AG10803 (cell line): ENCODE results near the gene FKBP2.
A peak's percentile ranks its signal among the peaks of the same experiment; 100 is the strongest.

Experiments used
- DNase-seq: peaks from one replicate; pipeline ENCODE4 v3.0.0; 2010; ENCODE audit warnings: low read depth
- H3K4me3 ChIP-seq: 2 replicates; pipeline ENCODE4 v1.5.1; 2011; ENCODE audit warnings: mild to moderate bottlenecking, low read length, control low read depth
- TF ChIP-seq, protein P1 (sequence below): conservative IDR thresholded peaks from 2 replicates; pipeline ENCODE4 v1.5.1; 2011; ENCODE audit warnings: mild to moderate bottlenecking, low read length, control low read depth, inconsistent platforms

The FKBP2 gene

DNA sequence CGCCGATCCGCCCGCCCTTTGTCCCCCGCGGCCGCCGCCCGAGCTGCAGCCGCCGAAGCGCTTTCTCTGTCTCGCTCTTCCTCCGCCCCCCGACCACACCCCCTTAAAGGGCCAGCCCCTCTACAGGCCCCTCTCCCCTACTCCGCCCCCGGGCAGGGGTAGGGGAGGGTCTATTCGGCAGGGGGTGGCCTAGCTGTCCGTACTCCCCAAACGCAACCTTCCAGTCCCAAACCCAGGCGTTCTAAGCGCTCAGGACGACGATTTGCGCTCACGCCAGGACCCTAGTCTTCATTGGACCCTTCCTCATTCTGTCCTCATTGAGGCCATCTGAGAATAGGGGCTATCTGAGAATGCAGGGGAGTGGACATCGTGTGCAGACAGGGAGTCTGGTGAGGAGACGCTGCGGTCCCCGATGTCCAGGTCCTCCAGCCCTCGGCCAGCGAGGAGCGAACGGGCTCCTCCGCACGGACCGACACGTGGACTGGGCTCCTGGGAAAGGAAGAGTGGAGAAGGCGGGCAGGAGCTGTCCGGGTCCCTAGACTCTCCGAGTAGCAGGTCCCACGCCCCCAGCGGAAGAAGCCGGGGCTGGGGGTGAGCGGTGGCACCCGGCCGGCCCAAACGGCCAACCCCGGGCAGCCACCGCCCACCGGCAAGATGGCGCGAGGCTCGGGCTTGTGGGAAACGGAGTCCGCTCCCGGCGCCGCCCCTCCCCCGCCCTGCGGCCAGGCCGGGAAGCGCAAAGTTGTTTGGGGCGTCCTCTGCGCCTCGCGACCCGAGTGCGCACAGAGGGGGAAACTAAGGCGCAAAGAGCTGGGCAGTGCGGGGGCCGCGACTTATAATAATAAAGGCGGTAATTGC lies 6.2 kb downstream of the FKBP2 start, which contains the start of gene PPP1R14B:
PPP1R14B (minus strand) TSS at position 73 of the 858 bp plus-strand sequence. CDS start 270 bp downstream, outside the sequence.
- H3K4me3 ChIP-seq, result peak within 1 kb of the TSS; percentile 96
- peak; percentile 80 for DNase-seq
- TF ChIP-seq, protein P1, sequence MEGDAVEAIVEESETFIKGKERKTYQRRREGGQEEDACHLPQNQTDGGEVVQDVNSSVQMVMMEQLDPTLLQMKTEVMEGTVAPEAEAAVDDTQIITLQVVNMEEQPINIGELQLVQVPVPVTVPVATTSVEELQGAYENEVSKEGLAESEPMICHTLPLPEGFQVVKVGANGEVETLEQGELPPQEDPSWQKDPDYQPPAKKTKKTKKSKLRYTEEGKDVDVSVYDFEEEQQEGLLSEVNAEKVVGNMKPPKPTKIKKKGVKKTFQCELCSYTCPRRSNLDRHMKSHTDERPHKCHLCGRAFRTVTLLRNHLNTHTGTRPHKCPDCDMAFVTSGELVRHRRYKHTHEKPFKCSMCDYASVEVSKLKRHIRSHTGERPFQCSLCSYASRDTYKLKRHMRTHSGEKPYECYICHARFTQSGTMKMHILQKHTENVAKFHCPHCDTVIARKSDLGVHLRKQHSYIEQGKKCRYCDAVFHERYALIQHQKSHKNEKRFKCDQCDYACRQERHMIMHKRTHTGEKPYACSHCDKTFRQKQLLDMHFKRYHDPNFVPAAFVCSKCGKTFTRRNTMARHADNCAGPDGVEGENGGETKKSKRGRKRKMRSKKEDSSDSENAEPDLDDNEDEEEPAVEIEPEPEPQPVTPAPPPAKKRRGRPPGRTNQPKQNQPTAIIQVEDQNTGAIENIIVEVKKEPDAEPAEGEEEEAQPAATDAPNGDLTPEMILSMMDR, result no peak

DNA sequence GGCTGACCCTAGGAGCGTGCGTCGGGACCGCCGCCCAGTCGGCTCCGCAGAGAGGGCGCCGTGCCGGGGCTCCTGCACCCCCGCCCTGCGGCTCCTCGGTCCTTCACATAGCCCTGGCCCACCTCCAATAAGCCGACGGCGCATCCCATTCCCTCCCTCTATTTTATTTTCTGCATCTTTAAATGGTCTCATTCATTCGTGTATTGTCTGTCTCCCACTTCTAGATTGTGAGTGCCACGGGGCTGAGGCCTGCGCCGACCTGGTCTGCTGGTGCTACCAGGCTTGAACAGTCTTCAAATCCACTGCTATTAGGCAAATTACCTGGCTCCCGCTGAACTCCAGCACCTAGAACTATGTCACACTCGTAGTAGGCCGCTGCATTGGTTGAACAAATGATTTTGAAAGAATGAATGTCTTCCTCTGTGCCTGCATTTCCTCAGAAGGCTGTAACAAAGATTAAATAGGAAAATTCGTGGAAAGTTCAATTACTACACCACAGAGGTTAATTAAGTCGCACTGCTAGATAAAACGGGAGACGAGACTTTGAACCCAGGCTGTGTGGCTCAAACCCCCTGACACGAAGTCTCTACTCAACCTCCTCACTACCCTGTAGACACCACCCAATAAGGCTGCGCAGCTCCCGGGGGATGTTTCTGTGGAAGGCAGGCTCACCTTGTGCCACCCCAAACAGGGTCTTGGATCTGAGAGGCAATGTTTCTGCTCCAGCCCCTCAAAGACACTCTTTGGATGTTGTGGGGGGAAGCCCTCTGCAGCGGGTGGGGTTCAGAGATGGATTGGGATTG lies 7.0 kb downstream of the FKBP2 start:
- no peak for DNase-seq
- TF ChIP-seq, protein P1, result no peak
- H3K4me3 ChIP-seq, result peak overlapping the region; percentile 89

- DNase-seq, result no peak
- TF ChIP-seq, protein P1, result no peak
Measured at GRCh38 chr11:64248578-64248977, 7.7 kb downstream of the FKBP2 start.

DNA sequence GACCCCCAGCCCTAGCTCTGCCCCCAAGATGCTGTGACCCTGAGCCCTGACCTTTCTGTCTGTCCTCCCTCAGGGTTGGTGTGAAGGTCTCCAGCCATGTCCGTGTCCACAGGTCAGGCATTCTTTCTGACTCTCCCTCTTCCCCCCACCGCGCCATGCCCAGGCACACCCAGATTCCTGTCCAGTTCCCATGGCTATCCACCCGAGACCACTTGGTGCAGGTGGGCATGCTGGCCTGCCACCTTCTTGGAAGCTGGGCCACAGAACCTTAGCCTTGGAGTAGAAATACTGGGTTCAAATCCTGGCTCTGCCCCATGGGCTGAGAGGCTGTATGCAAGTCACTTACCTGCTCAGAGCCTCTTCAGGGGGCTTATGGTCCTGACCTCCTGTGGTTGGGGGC lies 8.1 kb downstream of the FKBP2 start:
- no peak for DNase-seq
- TF ChIP-seq, protein P1, result no peak
- H3K4me3 ChIP-seq, result no peak overlapping the region

More at GRCh38 chr11:64248578-64248977, 7.7 kb downstream of the FKBP2 start:
- no peak overlapping the region for H3K4me3 ChIP-seq

DNA sequence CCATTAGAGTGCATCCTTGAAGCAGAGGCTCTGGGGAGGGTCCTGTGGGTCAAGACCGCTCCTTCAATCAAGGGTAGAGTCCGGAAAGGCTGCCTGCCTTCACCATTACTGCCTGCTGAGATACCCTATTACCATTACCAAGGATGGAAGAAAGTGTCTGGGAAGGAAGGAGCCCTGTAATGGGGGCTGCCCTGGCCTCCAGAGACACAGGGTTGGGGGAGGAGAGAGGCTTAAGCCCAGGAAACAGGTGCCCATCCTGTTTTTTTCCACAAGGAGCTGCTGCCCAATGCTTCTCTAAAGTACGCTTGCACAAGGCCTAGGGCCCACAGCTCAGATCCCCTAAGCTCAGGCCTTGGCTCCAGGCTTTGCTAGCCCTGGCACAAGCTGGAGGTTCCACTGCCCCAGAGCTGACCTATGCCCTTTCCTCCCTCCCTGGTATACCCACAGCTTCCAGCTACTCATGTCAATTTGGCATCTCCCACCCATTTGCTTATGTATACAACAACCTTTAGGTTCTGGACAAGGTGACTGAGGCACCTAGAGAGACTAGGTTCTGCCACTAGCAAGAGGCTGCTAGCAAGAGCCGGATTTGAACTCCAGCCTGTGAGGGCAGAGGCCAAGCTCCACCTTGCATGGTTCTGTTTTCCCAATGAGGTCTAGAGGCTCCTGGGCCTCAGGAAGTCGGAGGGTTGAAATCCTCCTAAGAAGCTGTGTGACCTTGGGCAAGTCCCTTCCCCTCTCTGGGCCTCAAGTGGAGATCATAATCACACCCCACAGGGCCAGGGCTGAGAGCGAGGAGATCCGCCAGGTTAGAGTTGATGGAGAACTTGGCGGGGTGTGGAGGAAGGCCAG lies 8.9 kb downstream of the FKBP2 start:
- no peak overlapping the region for H3K4me3 ChIP-seq
- DNase-seq, result no peak
- TF ChIP-seq, protein P1, result no peak

DNA sequence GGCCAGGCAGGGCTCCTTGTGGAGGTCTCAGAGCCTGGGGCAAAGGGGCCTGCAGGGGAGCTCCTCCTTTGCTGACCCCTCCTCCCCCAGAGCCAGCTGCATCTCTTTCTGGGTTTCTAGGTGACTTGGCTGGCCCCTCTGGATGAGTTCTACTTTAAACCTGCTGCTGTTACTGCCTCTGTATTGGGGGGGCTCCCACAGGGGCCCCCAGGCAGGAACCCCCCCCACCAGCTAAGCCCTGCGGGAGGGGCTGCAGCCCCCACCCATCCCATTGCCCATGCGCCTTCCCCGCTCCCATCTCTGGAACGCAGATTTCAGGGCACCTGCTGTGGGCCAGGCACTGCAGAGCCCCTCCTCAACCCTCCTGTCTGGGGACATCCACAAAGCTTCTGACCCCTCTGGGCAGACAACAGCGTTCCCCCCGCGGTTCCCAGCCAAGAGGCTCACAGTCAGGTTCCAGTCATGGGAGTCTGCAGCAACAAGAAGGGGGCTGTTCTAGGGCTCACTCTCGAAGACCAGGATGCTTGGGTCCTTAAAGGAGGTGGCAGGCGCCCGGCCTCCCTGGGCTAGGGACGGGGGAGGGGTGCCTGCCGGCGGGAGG lies 9.6 kb downstream of the FKBP2 start:
- DNase-seq, result no peak
- TF ChIP-seq, protein P1, result no peak
- peak overlapping the region; percentile 67 for H3K4me3 ChIP-seq
